Activated T-cell treated with anti-CD3 and anti-CD28 coated beads, Interleukin-2, amount 50 U/mL, for 72 hours (primary cell): Measurements from ENCODE around the gene C19orf33. TPM values are rescaled to one million over a fixed set of nuclear protein-coding genes. Genes with fewer than 3 reads are reported as not detected.

ENCODE experiments used
- ATAC-seq, 2 donors: fragments of 150-1000 bp; cut with Tn5 transposase; replicated peaks in 1 of 2; 2 replicates each; pipeline ENCODE4 v1.10.0; 2021; ENCODE audit warnings: moderate library complexity in 2 of 2, mild to moderate bottlenecking in 1 of 2
- DNase-seq, 2 donors: peaks; one replicate each; pipeline ENCODE4 v3.0.0; 2021 to 2022; ENCODE audit warnings: mixed read lengths in 1 of 2
- H3K27ac Mint-ChIP-seq: one replicate; pipeline ENCODE4 v1.8.0; 2022; ENCODE audit warnings: mild to moderate bottlenecking, moderate library complexity, mixed read lengths
- H3K27me3 Mint-ChIP-seq: one replicate; pipeline ENCODE4 v1.8.0; 2022; ENCODE audit warnings: low read depth, mixed read lengths
- H3K36me3 Mint-ChIP-seq, 2 donors: one replicate each; pipeline ENCODE4 v1.8.0; 2022; ENCODE audit warnings: mixed read lengths in 2 of 2, mild to moderate bottlenecking in 1 of 2; ENCODE audit not compliant: insufficient read depth in 2 of 2
- H3K4me1 Mint-ChIP-seq: one replicate; pipeline ENCODE4 v1.8.0; 2022; ENCODE audit warnings: low read depth, mixed read lengths
- H3K4me3 Mint-ChIP-seq, 2 donors: one replicate each; pipeline ENCODE4 v1.8.0; 2022; ENCODE audit warnings: mild to moderate bottlenecking in 2 of 2, mixed read lengths in 2 of 2, moderate library complexity in 2 of 2
- H3K9me3 Mint-ChIP-seq, 2 donors: one replicate each; pipeline ENCODE4 v1.8.0; 2022; ENCODE audit warnings: mixed read lengths in 2 of 2
- total RNA-seq, 2 donors: library from RNA; stranded (reverse); gene quantifications; one replicate each; pipeline ENCODE4 v1.2.3, GENCODE V29; 2022

The C19orf33 gene
- total RNA-seq, 2 donors from 2014 or later = not detected

DNA sequence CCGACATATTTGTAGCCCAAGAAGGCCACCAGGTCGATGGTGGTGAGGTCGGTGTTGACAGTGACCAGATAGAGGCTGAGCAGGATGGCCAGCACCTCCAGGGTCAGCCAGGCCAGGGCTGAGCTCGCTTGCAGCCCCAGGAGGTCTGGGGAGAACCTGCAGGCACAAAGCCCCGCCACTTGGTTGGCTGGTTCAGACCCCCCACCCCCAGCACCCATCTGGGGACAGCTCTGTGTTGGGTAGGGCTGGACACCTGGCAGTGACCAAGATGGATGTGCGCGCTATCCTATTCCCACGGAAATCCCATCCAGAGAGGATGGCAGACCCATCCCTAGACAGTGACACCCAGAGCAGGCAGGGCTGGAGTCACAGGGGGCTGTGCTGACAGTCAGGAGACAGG, 3.5 kb downstream of the C19orf33 start:
- no peak overlapping the region for H3K4me3 Mint-ChIP-seq
- H3K27me3 Mint-ChIP-seq = no peaks in the 10 kb centered on the region
- peaks cover 2 to 3% of the 10 kb centered on the region in 2 donors for H3K36me3 Mint-ChIP-seq
- no peak overlapping the region for H3K27ac Mint-ChIP-seq
- H3K4me1 Mint-ChIP-seq = peaks cover 11% of the 10 kb centered on the region
- no peak for ATAC-seq
- no peak for DNase-seq
- H3K9me3 Mint-ChIP-seq = peaks cover 0 to 2% of the 10 kb centered on the region in 2 donors

DNA sequence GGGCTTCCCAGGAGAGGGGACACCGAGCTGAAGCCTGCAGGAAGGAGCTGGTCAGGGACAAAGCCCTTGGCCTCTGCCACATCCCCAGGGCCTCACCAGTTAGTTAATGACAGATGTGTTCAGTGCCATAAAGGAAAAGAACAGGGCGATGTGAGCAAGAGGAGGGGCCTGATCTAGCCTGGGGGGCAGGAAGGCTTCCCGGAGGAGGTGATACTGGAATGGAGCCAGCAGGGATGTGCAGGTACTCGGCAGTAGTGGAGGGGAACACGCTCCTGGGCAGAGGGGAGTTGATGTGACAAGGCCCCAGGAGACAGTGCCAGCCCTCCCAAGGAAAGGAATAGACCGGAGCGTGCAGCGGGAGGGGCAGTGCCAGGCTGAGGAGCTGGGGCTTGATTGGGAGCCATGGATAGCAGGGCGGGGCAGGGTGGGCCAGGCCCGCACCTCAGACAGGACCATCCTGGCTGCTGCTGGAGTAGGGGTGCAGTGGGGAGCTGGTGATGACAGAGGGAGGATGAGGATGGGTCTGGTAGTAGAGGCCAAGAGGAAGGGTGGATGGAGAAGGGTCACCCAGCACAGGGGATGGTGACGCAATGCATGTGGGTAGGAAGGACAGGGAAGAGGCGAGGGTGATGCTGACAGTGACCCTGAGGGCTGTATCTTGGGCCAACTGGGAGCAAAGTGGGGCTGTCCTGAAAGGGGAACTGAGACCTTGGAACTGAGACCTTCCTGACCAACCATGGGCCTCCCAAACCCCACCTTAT, 4.1 kb downstream of the C19orf33 start:
- no peak overlapping the region for H3K27ac Mint-ChIP-seq
- H3K36me3 Mint-ChIP-seq = peaks cover 2 to 3% of the 10 kb centered on the region in 2 donors
- ATAC-seq (no peak), DNase-seq (no peak)
- no peak overlapping the region for H3K4me3 Mint-ChIP-seq
- H3K27me3 Mint-ChIP-seq = no peaks in the 10 kb centered on the region
- H3K9me3 Mint-ChIP-seq = peaks cover 0 to 2% of the 10 kb centered on the region in 2 donors
- peaks cover 12% of the 10 kb centered on the region for H3K4me1 Mint-ChIP-seq

DNA sequence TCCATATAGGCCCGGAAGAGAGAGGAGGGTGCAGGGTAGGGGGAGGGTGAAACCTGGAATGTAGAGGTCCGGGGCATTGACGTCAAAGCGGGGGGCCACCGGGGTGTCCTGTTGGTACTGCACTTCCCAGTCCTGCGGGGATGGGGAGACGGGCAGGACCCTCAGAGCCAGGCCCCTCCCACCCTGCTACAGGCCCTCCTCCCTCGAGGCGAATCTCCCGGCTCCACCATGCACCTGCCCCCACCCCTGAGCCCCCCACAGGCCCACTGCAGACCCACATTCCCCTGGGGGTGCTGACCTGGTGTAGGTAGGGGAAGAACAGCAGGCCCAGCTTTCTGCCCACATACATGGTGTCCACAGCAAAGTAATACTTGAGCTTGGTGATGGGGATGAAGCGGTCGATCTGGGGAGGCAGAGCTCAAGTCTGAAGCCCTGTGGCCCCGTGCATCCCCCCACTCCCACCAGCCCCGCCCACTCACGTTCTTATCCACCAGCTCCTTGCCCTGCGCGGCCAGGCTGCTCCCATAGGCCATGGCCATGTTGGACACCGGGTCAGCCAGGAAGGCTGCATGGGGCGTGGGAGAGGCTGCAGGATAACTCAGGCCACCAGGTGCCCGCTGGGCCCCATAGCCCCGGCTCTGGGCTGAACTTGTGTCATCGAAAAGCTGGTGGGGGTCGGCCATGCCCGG, 5.0 kb downstream of the C19orf33 start:
- Mint-ChIP-seq H3K27me3 (no peaks in the 10 kb centered on the region), H3K9me3 (peaks cover 0 to 2% of the 10 kb centered on the region in 2 donors), H3K4me3 (no peak overlapping the region), H3K4me1 (peaks cover 21% of the 10 kb centered on the region), H3K36me3 (peaks cover 2 to 3% of the 10 kb centered on the region in 2 donors), H3K27ac (no peak overlapping the region)
- ATAC-seq (no peak), DNase-seq (no peak)

DNA sequence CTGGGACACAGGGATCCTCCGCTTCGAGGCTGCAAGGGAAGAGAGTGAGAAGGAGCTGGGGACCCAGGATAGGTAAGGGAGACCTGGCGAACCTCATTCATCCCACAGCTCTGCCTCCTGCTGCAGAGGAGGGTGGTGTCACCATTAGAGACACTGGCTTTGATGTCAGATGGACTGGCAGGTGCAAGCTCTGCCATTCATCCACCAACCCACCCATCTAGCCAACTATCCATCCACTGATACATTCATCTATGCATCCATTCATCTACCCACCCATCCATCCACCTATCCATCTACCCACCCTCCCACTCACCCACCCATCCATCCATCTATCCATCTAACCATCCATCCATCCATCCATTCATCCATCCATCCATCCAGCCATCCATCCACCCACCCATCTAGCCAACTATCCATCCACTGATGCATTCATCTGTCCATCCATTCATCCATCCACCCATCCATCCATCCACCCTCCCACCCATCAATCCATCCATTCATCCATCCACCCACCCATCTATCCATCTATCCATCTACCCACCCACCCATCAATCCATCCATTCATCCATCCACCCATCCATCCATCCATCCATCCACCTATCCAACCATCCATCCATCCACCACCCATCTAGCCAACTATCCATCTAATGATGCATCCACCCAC, 5.7 kb downstream of the C19orf33 start:
- Mint-ChIP-seq H3K27me3 (no peaks in the 10 kb centered on the region), H3K27ac (no peak overlapping the region), H3K4me1 (peaks cover 24% of the 10 kb centered on the region), H3K4me3 (no peak overlapping the region), H3K36me3 (peaks cover 2 to 3% of the 10 kb centered on the region in 2 donors), H3K9me3 (peaks cover 0 to 2% of the 10 kb centered on the region in 2 donors)
- ATAC-seq = no peak
- no peak for DNase-seq

DNA sequence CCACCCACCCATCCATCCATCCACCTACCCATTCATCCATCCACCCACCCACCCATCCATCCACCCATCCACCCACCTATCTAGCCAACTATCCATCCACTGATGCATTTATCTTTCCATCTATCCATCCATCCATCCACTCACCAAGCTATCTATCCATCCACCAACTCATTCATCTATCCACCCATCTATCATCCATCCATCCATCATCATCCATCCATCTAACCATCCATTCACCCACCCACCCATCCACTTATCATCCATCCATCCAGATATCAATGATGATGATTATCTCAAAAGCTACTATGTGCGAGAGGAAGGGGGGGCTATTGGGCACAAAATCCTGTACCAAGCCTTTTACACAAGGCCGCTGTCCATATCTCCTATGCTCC, 6.2 kb downstream of the C19orf33 start:
- H3K4me1 Mint-ChIP-seq = peaks cover 29% of the 10 kb centered on the region
- peaks cover 0 to 2% of the 10 kb centered on the region in 2 donors for H3K9me3 Mint-ChIP-seq
- H3K4me3 Mint-ChIP-seq = no peak overlapping the region
- no peaks in the 10 kb centered on the region for H3K27me3 Mint-ChIP-seq
- DNase-seq = no peak
- H3K27ac Mint-ChIP-seq = no peak overlapping the region
- ATAC-seq = no peak
- peaks cover 2 to 3% of the 10 kb centered on the region in 2 donors for H3K36me3 Mint-ChIP-seq

DNA sequence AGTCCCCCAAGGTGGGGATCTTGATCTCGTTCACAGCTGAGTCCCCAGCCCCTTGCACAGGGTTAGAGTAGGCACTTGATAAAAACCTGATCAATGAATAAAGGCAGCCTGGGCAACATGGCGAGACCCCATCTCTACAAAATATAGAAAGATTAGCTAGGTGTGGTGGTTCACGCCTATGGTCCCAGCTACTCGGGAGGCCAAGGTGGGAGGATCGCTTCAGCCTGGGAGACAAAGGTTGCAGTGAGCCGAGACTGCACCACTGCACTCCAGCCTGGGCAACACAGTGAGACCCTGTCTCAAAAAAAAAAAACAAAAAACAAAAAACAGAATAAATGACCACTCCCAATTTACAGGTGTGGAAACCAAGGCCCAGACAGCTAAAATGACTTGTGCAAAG, 6.9 kb downstream of the C19orf33 start:
- Mint-ChIP-seq H3K4me3 (no peak overlapping the region), H3K27ac (no peak overlapping the region), H3K4me1 (peaks cover 30% of the 10 kb centered on the region), H3K36me3 (peaks cover 2 to 3% of the 10 kb centered on the region in 2 donors), H3K27me3 (no peaks in the 10 kb centered on the region), H3K9me3 (peaks cover 0 to 2% of the 10 kb centered on the region in 2 donors)
- no peak for ATAC-seq
- DNase-seq = no peak

DNA sequence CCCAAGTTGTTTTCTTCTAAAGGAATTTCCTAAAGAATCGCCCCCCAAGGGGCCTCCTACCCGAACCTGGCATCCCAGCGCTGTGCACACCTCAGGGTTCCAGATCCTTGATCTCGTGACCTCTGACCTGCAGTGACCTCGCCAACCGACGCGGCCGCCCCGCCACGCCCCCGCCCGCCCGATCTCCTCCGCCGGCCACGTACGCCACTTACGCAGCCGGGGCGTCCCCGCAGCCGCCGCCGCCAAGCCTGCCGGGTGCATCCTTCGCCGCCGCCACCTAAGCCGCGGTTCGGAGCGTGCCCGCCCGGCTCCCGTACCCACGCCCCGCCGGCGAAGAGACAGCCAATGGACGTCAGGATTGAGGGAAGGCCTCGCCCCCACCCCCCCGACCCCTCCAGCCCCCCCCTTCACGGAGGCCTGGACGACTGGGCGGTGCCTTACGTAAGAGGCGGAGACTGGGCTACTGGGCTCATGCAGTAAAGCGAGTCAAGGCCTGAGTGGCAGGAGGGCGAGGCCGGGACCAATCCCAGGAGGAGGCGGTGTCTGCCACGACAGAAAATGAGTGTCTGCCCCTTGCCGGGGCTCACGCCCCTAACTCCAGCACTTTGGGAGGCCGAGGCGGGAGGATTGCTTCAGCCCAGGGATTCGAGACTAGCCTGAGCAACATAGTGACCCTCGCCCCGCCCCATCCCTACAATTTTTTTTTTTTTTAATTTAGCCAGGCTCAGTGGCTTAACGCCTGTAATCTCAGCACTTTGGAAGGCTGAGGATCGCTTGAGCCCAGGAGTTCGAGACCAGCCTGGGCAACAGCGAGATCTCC, 11.8 kb downstream of the C19orf33 start, which contains the start of gene YIF1B:
Gene YIF1B, minus strand, starts transcription at position 291 of the 820 bp plus-strand sequence. Its CDS starts 30 bp downstream, at position 261.
- H3K4me3 Mint-ChIP-seq = peak within 1 kb of the TSS; percentile 85 to 93
- no peaks in the 10 kb centered on the region for H3K36me3 Mint-ChIP-seq
- H3K27ac Mint-ChIP-seq = peak within 1 kb of the TSS; percentile 79
- H3K9me3 Mint-ChIP-seq = no peaks in the 10 kb centered on the region
- DNase-seq = peak; percentile 97
- no peaks in the 10 kb centered on the region for H3K27me3 Mint-ChIP-seq
- peaks cover 67% of the 10 kb centered on the region for H3K4me1 Mint-ChIP-seq
- ATAC-seq = peak; percentile 93 to 95

DNA sequence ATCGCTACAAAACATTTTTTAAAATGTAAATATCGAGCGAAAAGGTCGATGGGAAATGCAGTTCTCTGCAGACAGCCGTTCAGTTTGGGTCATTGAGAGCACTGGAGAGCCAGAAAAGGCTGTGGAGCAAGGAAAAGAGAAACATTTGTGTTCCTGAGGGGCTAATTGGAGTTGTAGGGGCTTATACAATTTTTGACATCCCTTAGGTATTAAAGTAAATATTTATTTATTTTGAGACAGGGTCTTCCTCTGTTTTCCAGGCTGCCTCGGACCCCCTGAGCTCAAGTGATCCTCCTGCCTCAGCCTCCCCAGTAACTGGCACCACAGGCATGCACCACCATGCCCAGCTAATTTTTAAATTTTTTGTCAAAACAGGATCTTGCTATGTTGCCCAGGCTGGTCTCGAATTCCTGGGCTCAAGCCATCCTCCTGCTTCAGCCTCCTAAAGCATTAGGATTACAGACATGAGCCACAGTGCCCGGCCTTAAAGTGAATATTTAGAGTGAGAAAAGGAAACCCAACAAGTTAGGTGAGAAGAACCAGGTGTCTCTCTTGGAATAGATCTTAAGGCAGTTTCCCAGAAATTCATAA, 12.5 kb downstream of the C19orf33 start:
- H3K36me3 Mint-ChIP-seq = no peaks in the 10 kb centered on the region
- peaks cover 71% of the 10 kb centered on the region for H3K4me1 Mint-ChIP-seq
- no peaks in the 10 kb centered on the region for H3K9me3 Mint-ChIP-seq
- no peaks in the 10 kb centered on the region for H3K27me3 Mint-ChIP-seq
- H3K27ac Mint-ChIP-seq = peak overlapping the region; percentile 79
- peak overlapping the region; percentile 85 to 93 for H3K4me3 Mint-ChIP-seq
- DNase-seq (no peak), ATAC-seq (no peak)

DNA sequence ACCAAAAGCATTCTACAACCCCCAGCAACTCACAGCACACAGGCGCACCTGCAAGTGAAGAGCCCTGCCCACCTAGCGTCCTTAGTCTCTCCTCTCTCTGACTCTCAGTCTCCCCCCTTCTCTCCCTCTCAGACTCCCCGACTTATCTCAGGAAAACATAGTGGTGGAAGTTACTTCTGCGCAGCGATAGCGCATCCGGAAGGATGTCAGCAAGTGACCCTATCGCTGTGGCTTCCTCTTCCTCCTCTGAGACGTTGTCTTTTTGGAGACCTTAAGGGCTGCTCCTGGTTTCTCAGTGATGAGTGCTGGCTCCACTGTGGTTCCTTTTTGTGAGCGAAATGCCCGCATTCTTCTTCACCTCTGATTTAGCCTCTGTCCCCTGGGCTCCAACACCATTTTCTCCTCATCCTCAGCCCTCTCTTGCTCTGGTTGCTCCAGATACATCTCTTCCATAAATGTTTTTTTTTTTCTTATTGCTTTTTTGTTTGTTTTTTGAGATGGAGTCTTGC, 13.1 kb downstream of the C19orf33 start:
- Mint-ChIP-seq H3K27me3 (no peaks in the 10 kb centered on the region), H3K4me1 (peaks cover 72% of the 10 kb centered on the region), H3K36me3 (no peaks in the 10 kb centered on the region), H3K27ac (peak overlapping the region; percentile 49), H3K4me3 (peak overlapping the region; percentile 85 to 93), H3K9me3 (no peaks in the 10 kb centered on the region)
- DNase-seq (peak; percentile 25 to 26), ATAC-seq (no peak)

DNA sequence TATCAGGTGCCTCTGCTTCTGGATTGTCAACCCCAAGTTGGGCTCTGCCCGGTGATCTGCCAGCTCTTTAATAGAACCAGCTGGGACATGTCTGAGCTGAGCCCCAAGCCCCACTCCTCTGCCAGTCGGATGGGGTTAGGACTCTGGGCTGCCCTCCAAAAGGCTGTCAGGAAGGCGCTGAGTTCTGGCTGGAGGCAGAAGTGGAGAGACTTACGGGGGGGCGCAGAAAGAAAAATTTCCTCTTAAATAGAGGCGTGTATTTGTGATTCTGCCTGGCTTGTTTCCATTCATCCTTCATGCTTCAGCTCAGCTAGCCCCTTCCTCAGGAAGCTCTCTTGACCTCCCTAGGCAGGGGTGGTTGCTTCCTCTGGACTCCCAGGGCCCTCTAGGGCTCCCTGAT, 14.6 kb downstream of the C19orf33 start:
- no peaks in the 10 kb centered on the region for H3K27me3 Mint-ChIP-seq
- ATAC-seq (no peak), DNase-seq (no peak)
- no peaks in the 10 kb centered on the region for H3K36me3 Mint-ChIP-seq
- peak overlapping the region; percentile 90 to 93 for H3K4me3 Mint-ChIP-seq
- peaks cover 61% of the 10 kb centered on the region for H3K4me1 Mint-ChIP-seq
- peak overlapping the region; percentile 23 for H3K27ac Mint-ChIP-seq
- H3K9me3 Mint-ChIP-seq = no peaks in the 10 kb centered on the region

DNA sequence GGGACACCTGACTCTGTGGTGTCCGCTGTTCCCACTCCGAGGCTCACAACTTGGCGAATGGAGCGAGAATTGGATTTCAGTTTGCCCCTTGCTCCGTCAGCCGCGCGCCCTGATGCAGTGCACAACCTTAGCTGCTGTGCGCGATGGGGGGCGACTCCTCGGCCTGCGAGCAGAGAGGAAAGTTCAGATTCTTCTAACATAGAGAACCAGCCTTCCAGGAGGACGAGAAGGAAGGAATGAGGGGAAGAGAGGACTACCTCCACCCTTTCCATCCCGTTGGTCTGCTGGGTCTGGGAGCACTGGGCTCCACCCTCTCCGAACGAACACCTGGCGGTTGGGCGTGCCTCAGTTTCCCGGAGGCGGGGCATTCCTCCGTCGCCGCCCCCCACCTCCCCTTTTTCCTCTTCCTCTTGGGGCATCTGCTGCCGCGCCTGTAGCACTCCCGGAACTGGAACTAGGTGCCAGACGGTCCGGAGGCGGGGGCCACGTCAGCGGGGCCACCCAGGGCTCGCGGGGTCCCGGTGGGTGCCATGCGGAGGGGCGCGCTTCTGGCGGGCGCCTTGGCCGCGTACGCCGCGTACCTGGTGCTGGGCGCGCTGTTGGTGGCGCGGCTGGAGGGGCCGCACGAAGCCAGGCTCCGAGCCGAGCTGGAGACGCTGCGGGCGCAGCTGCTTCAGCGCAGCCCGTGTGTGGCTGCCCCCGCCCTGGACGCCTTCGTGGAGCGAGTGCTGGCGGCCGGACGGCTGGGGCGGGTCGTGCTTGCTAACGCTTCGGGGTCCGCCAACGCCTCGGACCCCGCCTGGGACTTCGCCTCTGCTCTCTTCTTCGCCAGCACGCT, 15.6 kb downstream of the C19orf33 start, which contains the start of gene KCNK6:
Gene KCNK6, plus strand, starts transcription at position 425 of the 838 bp plus-strand sequence. Its CDS starts 106 bp downstream, at position 531.
- Mint-ChIP-seq H3K36me3 (no peaks in the 10 kb centered on the region), H3K27me3 (no peaks in the 10 kb centered on the region), H3K27ac (peak within 1 kb of the TSS; percentile 23), H3K9me3 (no peaks in the 10 kb centered on the region), H3K4me3 (peak within 1 kb of the TSS; percentile 90 to 93), H3K4me1 (peaks cover 55% of the 10 kb centered on the region)
- peak; percentile 3 to 33 for ATAC-seq
- DNase-seq = peak; percentile 61 to 70
